Fibroblast of the aortic adventitia (primary cell): ENCODE results near the gene ACAA1. TPM values are rescaled to one million over a fixed set of nuclear protein-coding genes. Genes with fewer than 3 reads are reported as not detected.
A peak's percentile ranks its signal among the peaks of the same experiment; 100 is the strongest.

ENCODE experiments used
- DNase-seq: peaks from one replicate; pipeline ENCODE4 v3.0.0-alpha.2; 2010; ENCODE audit warnings: low read depth
- H3K4me3 ChIP-seq: 2 replicates; pipeline ENCODE4 v1.5.1; 2011; ENCODE audit warnings: low read depth, mild to moderate bottlenecking, control low read depth, low read length, moderate library complexity
- CTCF ChIP-seq: IDR thresholded peaks from 2 replicates; pipeline ENCODE4 v1.5.1; 2011; ENCODE audit warnings: mild to moderate bottlenecking, low read length, control low read depth, inconsistent platforms; ENCODE audit not compliant: insufficient read depth
- total RNA-seq: library from RNA; depleted of rRNA; stranded (reverse); fragments of >200 nt; gene quantifications from 2 replicates; pipeline ENCODE4 v1.2.3, GENCODE V29; 2012; ENCODE audit warnings: low replicate concordance

ACAA1 gene
- total RNA-seq, 1 donor = 20.6 TPM

DNA sequence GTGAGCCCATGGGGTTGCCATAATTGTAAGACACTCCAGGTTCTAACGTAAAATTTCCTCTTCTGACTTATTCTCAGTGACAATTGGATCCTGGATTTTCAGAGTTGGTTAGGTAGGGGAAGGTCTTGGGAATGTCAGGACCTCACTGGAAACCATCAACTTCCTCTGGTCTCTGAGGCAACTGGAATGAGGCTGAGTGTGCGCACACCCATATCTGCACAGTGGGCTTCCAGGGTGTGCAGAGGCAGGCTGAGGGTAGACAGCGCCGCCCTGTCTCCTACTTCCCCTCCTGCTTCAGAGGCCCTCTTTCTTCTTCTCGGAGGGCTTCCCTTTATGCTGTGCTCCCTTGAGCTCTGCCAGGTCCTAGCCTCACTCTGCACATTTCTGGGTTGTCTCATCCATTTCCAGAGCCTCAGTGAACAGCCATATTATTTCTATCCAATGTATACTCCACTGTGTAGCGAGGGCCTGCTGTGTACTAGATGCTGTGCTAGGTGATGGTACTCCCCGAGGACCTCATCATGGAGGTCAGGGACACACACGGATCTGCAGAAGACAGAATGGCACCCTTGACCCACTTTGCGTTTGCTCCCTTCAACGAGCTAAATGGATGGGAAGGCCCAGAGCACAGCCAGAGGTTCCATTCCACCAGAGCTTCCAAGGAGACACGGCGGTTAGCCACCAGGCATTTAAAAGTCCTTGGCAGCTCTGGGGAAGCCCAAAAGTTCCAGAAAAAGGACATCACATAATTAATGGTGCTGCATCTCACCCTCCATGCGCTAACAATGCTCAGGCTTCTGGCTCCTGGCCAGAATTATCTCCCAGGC, 18.3 kb downstream of the ACAA1 start:
- no peak for DNase-seq
- no peak overlapping the region for H3K4me3 ChIP-seq
- no peak for TF ChIP-seq CTCF

DNA sequence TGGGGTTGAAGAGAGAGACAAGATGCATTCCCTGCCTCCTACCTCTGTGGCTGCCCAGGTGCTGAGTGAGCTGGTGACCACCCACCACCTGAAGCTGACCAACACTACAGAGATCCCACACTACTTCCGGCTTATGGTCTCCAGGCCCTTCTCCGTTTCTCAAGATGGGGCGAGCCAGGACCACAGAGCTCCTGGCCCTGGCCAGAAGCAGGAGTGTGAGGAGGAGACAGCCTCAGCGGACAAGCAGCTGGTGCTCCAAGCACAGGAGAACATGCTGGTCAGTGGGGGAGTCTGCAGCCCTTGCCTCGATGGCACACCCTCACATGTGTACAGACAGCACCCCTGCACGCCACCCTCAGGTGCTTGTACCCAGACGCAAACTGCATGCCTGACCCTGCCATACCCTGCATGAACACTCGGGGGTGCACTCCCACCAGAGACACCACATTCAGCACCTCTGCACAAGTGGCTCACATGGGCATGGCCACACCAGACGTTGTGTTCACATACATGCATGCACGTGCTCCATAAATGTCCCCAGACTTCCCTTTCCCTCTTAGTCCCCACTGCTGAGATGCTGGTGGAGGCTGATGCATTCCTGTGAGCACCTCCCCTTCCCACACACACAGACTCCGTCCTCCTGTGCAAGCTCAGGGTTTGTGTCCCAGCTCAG, 19.0 kb downstream of the ACAA1 start:
- TF ChIP-seq CTCF = peak; percentile 77
- DNase-seq = peak; percentile 45
- no peak overlapping the region for H3K4me3 ChIP-seq

DNA sequence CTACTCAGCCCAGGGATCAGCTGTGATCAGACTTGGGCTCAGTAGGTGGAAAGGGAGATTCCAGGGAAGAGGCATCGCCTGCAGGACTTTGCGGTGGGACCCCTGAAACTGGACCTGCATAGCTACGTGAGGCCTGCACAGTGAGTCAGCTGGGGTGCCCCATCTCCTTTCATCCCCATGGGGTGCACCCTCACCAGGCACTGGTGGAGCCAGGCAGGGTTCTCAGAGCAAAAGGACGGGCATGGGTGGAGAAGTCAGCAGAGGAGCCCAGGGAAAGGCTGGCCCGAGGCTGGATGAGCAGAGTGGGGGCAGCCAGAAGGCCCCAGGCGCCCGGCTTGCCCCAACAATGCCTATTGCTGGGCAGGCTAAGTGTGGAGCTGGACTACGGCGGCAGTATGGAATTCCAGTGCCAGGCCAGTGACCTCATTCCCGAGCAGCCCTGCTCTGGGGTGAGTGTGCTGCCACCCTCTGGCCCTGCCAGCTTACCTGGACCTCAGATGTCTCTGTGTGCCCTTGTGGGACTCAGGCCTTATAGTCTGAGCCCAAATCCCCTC, 19.7 kb downstream of the ACAA1 start:
- TF ChIP-seq CTCF = no peak
- DNase-seq = no peak
- H3K4me3 ChIP-seq = no peak overlapping the region

DNA sequence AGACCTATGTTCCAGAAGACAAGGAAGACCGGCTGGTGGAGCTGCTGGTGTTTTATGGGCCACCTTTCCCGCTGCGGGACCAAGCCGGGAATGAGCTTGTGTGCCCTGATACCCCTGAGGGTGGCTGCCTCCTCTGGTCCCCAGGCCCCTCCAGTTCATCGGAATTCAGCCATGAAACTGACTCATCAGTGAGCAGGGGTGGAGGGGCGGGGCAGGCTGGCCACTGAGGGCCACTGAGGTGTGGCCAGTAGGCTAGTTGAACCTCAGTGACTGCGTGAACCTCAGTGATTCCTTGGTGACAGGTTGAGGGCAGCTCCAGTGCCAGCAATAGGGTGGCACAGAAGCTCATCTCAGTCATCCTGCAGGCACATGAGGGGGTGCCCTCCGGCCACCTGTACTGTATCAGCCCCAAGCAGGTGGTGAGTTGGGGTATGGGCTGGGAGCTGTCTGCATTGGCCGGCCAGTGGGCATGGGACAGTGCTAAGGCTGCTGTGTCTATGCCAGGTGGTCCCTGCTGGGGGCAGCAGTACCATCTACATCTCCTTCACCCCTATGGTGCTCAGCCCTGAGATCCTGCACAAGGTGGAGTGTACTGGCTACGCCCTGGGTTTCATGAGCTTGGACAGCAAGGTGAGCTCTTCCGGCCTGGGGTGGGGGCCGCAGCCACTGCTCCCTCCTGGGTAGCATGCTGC, 20.3 kb downstream of the ACAA1 start:
- H3K4me3 ChIP-seq = no peak overlapping the region
- TF ChIP-seq CTCF = no peak
- DNase-seq = no peak

- H3K4me3 ChIP-seq = no peak overlapping the region
- no peak for TF ChIP-seq CTCF
- no peak for DNase-seq
Measured at GRCh38 chr3:38115645-38116427, 21.1 kb downstream of the ACAA1 start.
